Kidney epithelial cell (primary cell): ENCODE measurements around the gene MTMR2. TPM values are rescaled to one million over a fixed set of nuclear protein-coding genes. Genes with fewer than 3 reads are reported as not detected.

ENCODE experiments used
- DNase-seq: peaks from one replicate; pipeline ENCODE4 v3.0.0-alpha.2; 2010; ENCODE audit warnings: low read depth
- H3K27me3 ChIP-seq: 2 replicates; pipeline ENCODE4 v1.6.0; 2011; ENCODE audit warnings: low read length; ENCODE audit not compliant: control insufficient read depth, insufficient read depth
- H3K36me3 ChIP-seq: 2 replicates; pipeline ENCODE4 v1.5.1; 2011; ENCODE audit warnings: low read length; ENCODE audit not compliant: control insufficient read depth, insufficient read depth
- H3K4me3 ChIP-seq: 2 replicates; pipeline ENCODE4 v1.5.1; 2011; ENCODE audit warnings: low read depth, mild to moderate bottlenecking, control low read depth, low read length
- total RNA-seq: library from RNA; depleted of rRNA; stranded (reverse); fragments of >200 nt; gene quantifications from 2 replicates; pipeline ENCODE4 v1.2.3, GENCODE V29; 2015
- TF ChIP-seq, protein P1 (sequence below): IDR thresholded peaks from 2 replicates; pipeline ENCODE4 v1.5.1; 2011; ENCODE audit warnings: mild to moderate bottlenecking, moderate library complexity, low read length, control low read depth, inconsistent platforms; ENCODE audit not compliant: insufficient read depth, poor library complexity, severe bottlenecking

Gene MTMR2
- total RNA-seq, 1 donor from 2014 or later: 33.9 TPM

DNA sequence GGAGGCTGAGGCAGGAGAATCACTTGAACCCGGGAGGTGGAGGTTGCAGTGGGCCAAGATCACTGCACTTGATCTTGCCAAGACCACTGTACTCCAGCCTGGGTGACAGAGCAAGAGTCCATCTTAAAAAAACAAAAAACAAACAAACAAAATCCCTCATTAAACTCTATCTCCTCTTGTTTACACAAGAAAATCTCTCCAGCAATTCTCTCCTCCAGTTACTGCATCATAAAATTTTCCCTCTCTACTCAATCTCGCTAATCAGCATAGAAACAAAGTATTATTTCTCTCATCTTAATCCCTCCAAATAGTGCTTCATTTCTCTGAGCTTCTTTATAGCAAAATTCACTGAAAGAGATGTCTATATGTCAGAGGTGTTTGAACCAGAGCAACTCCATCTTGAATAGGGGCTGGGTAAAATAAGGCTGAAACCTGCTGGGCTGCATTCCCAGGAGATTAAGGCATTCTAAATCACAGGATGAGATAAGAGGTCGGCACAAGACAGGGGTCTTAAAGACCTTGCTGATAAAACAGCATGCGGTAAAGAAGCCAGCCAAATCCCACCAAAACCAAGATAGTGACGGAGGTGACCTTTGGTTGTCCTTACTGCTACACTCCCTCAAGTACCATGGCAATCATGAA lies 19.8 kb downstream of the MTMR2 start:
- DNase-seq: no peak
- Histone ChIP-seq H3K4me3 (no peak overlapping the region), H3K36me3 (no peaks in the 10 kb centered on the region), H3K27me3 (no peaks in the 10 kb centered on the region)
- TF ChIP-seq, protein P1, sequence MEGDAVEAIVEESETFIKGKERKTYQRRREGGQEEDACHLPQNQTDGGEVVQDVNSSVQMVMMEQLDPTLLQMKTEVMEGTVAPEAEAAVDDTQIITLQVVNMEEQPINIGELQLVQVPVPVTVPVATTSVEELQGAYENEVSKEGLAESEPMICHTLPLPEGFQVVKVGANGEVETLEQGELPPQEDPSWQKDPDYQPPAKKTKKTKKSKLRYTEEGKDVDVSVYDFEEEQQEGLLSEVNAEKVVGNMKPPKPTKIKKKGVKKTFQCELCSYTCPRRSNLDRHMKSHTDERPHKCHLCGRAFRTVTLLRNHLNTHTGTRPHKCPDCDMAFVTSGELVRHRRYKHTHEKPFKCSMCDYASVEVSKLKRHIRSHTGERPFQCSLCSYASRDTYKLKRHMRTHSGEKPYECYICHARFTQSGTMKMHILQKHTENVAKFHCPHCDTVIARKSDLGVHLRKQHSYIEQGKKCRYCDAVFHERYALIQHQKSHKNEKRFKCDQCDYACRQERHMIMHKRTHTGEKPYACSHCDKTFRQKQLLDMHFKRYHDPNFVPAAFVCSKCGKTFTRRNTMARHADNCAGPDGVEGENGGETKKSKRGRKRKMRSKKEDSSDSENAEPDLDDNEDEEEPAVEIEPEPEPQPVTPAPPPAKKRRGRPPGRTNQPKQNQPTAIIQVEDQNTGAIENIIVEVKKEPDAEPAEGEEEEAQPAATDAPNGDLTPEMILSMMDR: no peak

DNA sequence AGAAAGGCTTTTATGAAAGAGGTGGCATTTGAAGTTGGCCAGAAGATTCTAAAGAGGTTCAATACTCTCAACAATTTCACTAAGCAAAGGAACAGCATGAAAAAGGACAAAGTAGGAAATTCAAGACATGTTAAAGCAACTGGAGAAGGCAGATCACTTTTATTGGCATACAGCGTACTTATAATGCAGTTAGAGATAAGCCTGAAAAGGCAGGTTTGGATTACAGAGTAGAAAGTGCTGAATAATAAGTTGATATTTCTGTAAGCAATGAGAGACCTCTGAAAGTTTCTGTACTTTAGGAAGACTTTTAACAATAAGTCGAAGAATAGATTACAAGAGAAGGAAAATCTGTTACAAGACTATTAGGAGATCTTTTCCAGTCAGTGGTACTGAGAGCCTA lies 25.1 kb downstream of the MTMR2 start:
- H3K4me3 ChIP-seq: no peak overlapping the region
- no peaks in the 10 kb centered on the region for H3K36me3 ChIP-seq
- TF ChIP-seq, protein P1: no peak
- no peak for DNase-seq
- H3K27me3 ChIP-seq: no peaks in the 10 kb centered on the region

DNA sequence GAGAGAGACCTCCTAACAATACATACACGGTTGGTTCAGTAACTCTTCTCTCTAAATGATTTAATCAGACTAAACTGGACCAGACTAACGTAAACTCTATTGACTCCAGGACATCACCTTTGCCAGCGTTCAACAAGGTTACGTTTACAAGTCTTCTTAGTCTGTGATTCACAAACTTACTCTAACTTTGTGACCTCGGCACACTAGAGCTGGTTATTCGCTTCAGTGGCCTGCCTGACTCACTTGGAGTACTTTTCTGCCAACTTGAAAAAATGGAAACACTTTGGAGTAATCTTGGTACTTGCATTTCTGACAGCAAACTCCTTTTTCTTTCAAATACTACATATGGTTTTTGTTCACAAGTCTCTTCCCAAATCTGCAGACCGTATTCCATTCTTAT lies 26.2 kb downstream of the MTMR2 start:
- H3K36me3 ChIP-seq: no peaks in the 10 kb centered on the region
- TF ChIP-seq, protein P1: no peak
- no peak overlapping the region for H3K4me3 ChIP-seq
- H3K27me3 ChIP-seq: no peaks in the 10 kb centered on the region
- peak; percentile 79 for DNase-seq

DNA sequence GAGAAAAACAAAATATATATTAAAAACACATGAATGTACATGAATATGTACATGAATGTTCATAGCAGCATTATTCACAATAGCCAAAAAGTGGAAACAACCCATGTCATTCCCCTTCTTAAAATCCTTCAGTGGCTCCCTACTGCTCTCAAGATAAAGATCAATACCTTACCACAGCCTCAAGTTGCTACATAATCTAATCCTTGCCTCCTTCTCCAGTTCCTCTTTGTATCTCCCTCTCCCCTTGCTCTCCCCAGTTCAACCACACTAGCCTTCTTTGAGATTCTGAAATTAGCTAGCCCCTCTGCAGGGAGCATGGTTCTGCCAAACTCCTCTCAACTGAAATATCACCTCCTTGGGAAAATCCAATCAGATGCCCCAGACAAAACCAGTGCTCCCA lies 28.1 kb downstream of the MTMR2 start:
- TF ChIP-seq, protein P1: no peak
- H3K27me3 ChIP-seq: no peaks in the 10 kb centered on the region

DNA sequence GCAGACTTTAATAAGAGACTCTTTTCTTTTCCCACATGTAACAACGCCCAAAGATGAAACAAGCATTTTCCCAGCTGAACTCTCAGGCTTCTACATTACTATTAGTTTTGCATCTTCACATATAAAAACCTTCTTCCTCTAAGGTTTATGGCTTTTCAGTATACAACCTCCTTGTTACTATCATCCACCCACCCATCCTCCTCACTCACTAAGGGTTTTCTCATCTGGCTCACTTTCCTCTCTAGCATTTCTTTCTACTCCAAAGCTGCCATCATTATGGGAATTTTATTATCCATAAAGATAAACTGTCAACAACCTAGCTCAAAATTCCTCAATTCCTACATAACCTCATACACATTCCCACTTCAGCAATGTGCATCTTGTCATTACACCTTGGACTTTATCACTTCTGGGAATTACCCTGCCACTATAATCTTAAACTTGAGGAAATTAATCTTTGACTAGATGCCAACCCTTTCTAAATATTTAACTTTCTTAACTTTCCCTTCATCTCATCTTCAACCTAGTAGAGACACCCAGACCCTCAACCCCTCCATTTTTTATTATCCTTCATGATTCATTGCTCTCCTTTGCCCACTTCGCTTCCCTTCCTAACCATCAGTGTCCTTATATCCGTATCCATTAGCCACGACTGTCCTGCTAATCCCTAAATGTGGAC lies 30.9 kb downstream of the MTMR2 start:
- TF ChIP-seq, protein P1: no peak
- DNase-seq: no peak
- Histone ChIP-seq H3K36me3 (no peaks in the 10 kb centered on the region), H3K27me3 (no peaks in the 10 kb centered on the region), H3K4me3 (no peak overlapping the region)

More for the DNA sequence above, 28.1 kb downstream of the MTMR2 start:
- Histone ChIP-seq H3K4me3 (no peak overlapping the region), H3K36me3 (no peaks in the 10 kb centered on the region)
- DNase-seq: no peak
